ENCODE data around the gene KSR1.

DNA sequence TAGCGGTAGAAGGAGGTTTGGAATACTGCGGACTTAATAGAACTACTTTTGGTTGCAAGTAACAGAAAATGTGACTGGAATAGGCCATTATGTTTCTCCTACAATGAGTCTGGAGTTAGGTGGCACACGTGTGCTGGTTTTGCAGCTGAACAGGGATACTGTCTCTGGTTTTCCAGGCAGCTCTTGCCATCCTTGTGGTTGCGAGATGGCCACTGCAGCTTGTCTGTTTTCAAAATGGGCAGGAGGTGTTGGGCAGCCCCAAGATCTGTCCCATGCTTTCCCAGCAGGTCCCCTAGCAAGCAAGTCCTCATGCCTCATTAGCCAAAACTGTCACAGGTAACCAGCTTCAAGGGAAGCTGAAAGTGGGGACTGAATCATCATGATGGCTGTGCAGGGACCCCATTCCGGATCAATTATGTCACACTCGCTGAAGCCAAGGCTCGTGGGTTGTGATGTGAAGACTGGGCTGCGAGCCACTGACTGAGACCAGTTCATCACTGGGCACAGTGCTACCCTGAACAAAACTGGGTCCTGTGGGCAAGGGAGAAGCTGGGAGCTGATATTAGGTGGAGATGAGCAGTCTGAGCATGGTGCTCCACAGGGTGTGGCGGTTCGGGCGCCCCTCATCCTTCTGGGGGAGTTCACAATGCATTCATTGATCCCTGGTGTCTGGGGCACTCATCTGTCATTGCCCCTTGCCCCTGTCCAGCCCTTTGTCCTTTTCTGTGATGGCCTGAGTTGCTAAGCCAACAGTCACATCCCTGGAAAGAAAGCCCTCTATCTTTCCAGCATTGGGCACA lies 82.1 kb downstream of the KSR1 start:
- TF ChIP-seq HDGF (IDR thresholded peaks at IDR 0.05; ENCODE audit: borderline replicate concordance) (no peak), PKNOX1 (IDR thresholded peaks at IDR 0.05) (no peak), TARDBP (IDR thresholded peaks at IDR 0.05) (no peak), FOXA1 (IDR thresholded peaks at IDR 0.05) (no peak), LEF1 (IDR thresholded peaks at IDR 0.05; ENCODE audit: borderline replicate concordance) (no peak), SP1 (IDR thresholded peaks at IDR 0.05) (no peak), NFRKB (IDR thresholded peaks at IDR 0.05) (no peak)
